HEK293T (cell line): ENCODE data around the gene TMC5.
A peak's percentile ranks its signal among the peaks of the same experiment; 100 is the strongest.

Experiments used
- CTCF ChIA-PET: fragments of 350-600 bp; formaldehyde crosslinking; extraction: SDS; loops from one replicate; lab custom pipeline; 2021; ENCODE audit warnings: antibody characterized with exemption, inconsistent platforms; lab: Yijun Ruan, JAX
- POLR2A ChIA-PET: fragments of 350-600 bp; formaldehyde crosslinking; extraction: SDS; loops from one replicate; lab custom pipeline; 2020; ENCODE audit warnings: antibody characterized with exemption, inconsistent platforms; lab: Yijun Ruan, JAX
- DNase-seq: peaks from one replicate; pipeline ENCODE4 v3.0.0; 2012; ENCODE audit warnings: mixed read lengths; ENCODE audit errors: extremely low spot score
- ARNT ChIP-seq: fragments of 450-650 bp; IDR thresholded peaks from 2 replicates; pipeline ENCODE4 v1.6.1; 2017; ENCODE audit warnings: mild to moderate bottlenecking
- BHLHE40 ChIP-seq: fragments of 450-650 bp; IDR thresholded peaks from 2 replicates; pipeline ENCODE4 v1.6.1; 2016; ENCODE audit warnings: mild to moderate bottlenecking, moderate library complexity, borderline replicate concordance
- CTBP1 ChIP-seq: fragments of 450-650 bp; IDR thresholded peaks from 2 replicates; pipeline ENCODE4 v1.6.1; 2016; ENCODE audit warnings: borderline replicate concordance
- ELF4 ChIP-seq: fragments of 450-650 bp; IDR thresholded peaks from 2 replicates; pipeline ENCODE4 v1.6.1; 2017; ENCODE audit warnings: antibody characterized with exemption
- FOXA1 ChIP-seq: fragments of 450-650 bp; IDR thresholded peaks from 2 replicates; pipeline ENCODE4 v1.6.1; 2016; ENCODE audit warnings: mild to moderate bottlenecking
- FOXK2 ChIP-seq: fragments of 450-650 bp; IDR thresholded peaks from 2 replicates; pipeline ENCODE4 v1.6.1; 2016; ENCODE audit warnings: mild to moderate bottlenecking
- FOXM1 ChIP-seq: fragments of 450-650 bp; IDR thresholded peaks from 2 replicates; pipeline ENCODE4 v1.6.1; 2017; ENCODE audit warnings: mild to moderate bottlenecking, borderline replicate concordance
- HDGF ChIP-seq: fragments of 450-650 bp; IDR thresholded peaks from 2 replicates; pipeline ENCODE4 v1.6.1; 2017; ENCODE audit warnings: antibody characterized with exemption, borderline replicate concordance
- L3MBTL2 ChIP-seq: fragments of 450-650 bp; conservative IDR thresholded peaks from 2 replicates; pipeline ENCODE4 v1.6.1; 2016; ENCODE audit warnings: mild to moderate bottlenecking
- LEF1 ChIP-seq: fragments of 450-650 bp; IDR thresholded peaks from 2 replicates; pipeline ENCODE4 v1.6.1; 2017; ENCODE audit warnings: mild to moderate bottlenecking, borderline replicate concordance
- NFRKB ChIP-seq: fragments of 450-650 bp; IDR thresholded peaks from 2 replicates; pipeline ENCODE4 v1.6.1; 2016; ENCODE audit warnings: mild to moderate bottlenecking, moderate library complexity
- SP1 ChIP-seq: fragments of 450-650 bp; IDR thresholded peaks from 2 replicates; pipeline ENCODE4 v1.6.1; 2017
- SUZ12 ChIP-seq: fragments of 450-650 bp; IDR thresholded peaks from 2 replicates; pipeline ENCODE4 v1.6.1; 2016; ENCODE audit warnings: mild to moderate bottlenecking
- TARDBP ChIP-seq: fragments of 450-650 bp; IDR thresholded peaks from 2 replicates; pipeline ENCODE4 v1.6.1; 2016
- ZNF384 ChIP-seq: fragments of 450-650 bp; IDR thresholded peaks from 2 replicates; pipeline ENCODE4 v1.6.1; 2016
- TF ChIP-seq, protein P1 (sequence below): fragments of 450-650 bp; IDR thresholded peaks from 2 replicates; pipeline ENCODE4 v1.6.1; 2016

TMC5 gene

DNA sequence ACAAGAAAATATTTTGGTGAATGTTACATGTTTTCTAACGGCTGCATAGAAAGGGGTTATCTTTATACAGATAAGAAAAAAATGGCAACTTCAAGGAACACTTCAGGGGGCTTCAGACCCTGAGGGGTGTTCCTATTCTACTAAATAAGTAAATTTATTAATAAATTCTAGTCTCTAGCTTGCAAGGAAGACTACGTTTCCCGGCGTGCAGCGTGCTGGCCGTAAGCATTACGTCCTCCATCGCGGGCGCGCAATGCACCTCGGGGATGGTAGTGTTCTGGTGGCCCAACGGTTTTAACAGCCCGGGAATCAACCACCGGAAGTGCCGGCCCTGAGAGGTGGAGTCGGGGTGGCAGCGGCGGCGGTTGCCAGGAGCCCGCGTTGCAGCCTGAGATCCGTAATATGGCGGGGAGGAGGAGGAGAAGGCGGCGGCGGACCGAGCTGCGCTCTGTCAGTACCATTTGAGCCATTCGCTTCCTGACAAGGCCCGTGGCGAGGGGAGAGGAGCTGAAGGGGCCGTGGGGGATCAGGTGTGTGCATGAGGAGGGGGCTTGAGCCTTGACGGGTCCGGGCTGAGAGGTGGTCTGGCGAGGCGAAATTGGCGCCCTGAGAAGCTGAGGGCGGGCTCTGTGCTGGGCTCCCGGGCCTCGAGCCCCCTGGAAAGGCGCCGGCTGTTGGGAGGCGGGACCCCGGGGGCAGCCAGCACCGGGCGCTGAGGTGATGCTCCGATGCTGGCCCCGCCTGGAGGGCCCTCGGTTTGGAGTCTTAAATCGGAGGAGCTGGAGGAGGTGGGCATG lies 106.1 kb downstream of the TMC5 start, which contains the start of gene CCP110:
Gene CCP110, plus strand, starts transcription at position 384 of the 797 bp plus-strand sequence. CDS start 3,940 bp downstream, outside the sequence.
- POLR2A ChIA-PET, result interaction anchor here (0.7 to 1.6 kb wide), 8 partner anchors 10 to 733 kb away, joined by 3 to 6 read pairs (median 4); partner anchors contain the start of genes RPS15A and VPS35L
- CTCF ChIA-PET, result interaction anchor here (0.6 to 1.4 kb wide), 2 partner anchors 51 to 135 kb away, joined by 3 read pairs; no protein-coding TSS in a partner anchor
- TF ChIP-seq BHLHE40 (no peak), LEF1 (no peak), NFRKB (no peak), TARDBP (no peak), FOXA1 (no peak), L3MBTL2 (no peak), ELF4 (peak; percentile 83), HDGF (no peak), FOXK2 (no peak), FOXM1 (no peak), ARNT (no peak), SUZ12 (peak; percentile 59; the same call in 1 of the 2 replicates)
- TF ChIP-seq, protein P1, sequence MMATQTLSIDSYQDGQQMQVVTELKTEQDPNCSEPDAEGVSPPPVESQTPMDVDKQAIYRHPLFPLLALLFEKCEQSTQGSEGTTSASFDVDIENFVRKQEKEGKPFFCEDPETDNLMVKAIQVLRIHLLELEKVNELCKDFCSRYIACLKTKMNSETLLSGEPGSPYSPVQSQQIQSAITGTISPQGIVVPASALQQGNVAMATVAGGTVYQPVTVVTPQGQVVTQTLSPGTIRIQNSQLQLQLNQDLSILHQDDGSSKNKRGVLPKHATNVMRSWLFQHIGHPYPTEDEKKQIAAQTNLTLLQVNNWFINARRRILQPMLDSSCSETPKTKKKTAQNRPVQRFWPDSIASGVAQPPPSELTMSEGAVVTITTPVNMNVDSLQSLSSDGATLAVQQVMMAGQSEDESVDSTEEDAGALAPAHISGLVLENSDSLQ, result no peak
- peak; percentile 87 for DNase-seq

GRCh38 chr16:19524356-19524615 lies 106.6 kb downstream of the TMC5 start:
- no peak for DNase-seq
- CTCF ChIA-PET, result interaction anchor here (1.4 kb wide), 1 partner anchor 136 kb away, joined by 3 read pairs; no protein-coding TSS in a partner anchor
- POLR2A ChIA-PET, result interaction anchor here (0.7 to 1.6 kb wide), 7 partner anchors 9 to 734 kb away, joined by 3 to 6 read pairs (median 4); partner anchors contain the start of genes RPS15A and VPS35L
- no peak for TF ChIP-seq ARNT
- TF ChIP-seq FOXA1, result no peak
- TF ChIP-seq SUZ12, result no peak
- no peak for TF ChIP-seq TARDBP
- TF ChIP-seq NFRKB, result no peak
- no peak for TF ChIP-seq FOXK2
- no peak for TF ChIP-seq ELF4

DNA sequence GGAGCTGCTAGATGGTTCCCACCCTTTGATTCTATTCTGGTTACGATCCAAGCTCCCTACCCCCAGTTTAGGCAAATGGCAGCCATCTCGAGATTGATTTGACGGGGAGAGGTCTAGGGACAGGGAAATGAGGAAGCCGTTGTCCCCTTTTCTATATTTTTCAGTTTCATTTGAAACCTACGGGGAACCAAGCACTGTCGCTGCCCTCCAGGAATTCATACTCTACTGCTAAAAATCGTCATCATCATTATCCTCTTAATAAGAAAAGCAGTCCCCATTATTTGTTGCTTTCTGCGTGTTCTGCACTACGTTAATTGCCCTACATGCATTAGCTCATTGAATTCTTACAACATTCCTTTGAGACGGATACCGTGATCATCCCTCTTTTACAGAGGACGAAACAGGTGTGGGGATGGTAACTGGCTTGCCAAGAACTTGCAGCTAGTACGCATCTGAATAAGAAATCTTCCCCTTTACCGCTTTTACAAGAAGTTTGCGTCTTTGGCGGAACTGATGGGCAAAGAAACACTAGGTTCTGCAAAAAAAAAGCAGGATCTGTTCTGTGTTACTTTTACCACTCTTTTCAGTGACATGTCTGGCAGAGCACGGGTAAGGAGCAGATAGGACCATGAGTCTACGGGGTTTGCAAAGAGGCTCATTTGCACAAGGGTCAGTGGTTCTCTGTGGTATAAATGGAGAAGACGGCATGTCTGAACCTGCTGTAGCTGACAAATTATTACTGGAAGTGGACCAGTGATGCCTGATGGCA lies 107.1 kb downstream of the TMC5 start:
- CTCF ChIA-PET, result interaction anchor here (0.6 to 1.4 kb wide), 3 partner anchors 15 to 136 kb away, joined by 3 read pairs; partner anchors contain the start of gene VPS35L
- TF ChIP-seq SUZ12 (no peak), TARDBP (no peak), HDGF (no peak), ZNF384 (no peak), ARNT (no peak), FOXK2 (no peak), FOXA1 (no peak), L3MBTL2 (no peak), CTBP1 (no peak), LEF1 (no peak)
- TF ChIP-seq, protein P1, result no peak
- DNase-seq, result no peak
- POLR2A ChIA-PET, result interaction anchor here (0.7 to 1.6 kb wide), 7 partner anchors 9 to 735 kb away, joined by 3 to 6 read pairs (median 4); partner anchors contain the start of genes RPS15A and VPS35L

DNA sequence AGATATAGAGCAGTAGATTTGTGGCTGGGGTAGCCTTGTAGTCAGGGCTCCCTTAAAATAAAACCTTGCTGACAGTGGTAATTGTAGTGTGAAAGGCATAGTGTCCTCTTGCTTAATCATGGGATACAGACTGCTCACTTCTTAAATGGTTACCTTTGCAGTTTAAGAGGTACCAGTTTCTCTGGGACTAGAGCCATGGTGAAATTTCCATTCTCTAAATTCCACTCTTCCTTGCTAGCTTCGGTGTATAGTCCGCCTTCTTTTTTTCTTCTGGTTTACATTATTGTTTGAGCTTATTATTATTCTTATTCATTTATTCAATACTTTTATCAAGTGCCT lies 107.7 kb downstream of the TMC5 start:
- ChIA-PET CTCF (interaction anchor here (0.6 to 1.1 kb wide), 2 partner anchors 15 to 30 kb away, joined by 3 read pairs; partner anchors contain the start of gene VPS35L), POLR2A (interaction anchor here (1.3 to 1.6 kb wide), 3 partner anchors 14 to 31 kb away, joined by 4 to 6 read pairs (median 6); partner anchors contain the start of gene VPS35L)
- no peak for DNase-seq
- TF ChIP-seq FOXM1 (no peak), FOXA1 (no peak), BHLHE40 (no peak), CTBP1 (no peak), FOXK2 (no peak)

GRCh38 chr16:19527161-19527560 lies 109.5 kb downstream of the TMC5 start:
- DNase-seq, result no peak
- ChIA-PET CTCF (no interaction called here), POLR2A (interaction anchor here (2.0 kb wide), 1 partner anchor 28 kb away, joined by 7 read pairs; the partner anchor contains the start of gene VPS35L)
- TF ChIP-seq ZNF384 (0 out of 2 replicates have a peak, but pooled peaks have one; percentile 46), FOXK2 (no peak)

DNA sequence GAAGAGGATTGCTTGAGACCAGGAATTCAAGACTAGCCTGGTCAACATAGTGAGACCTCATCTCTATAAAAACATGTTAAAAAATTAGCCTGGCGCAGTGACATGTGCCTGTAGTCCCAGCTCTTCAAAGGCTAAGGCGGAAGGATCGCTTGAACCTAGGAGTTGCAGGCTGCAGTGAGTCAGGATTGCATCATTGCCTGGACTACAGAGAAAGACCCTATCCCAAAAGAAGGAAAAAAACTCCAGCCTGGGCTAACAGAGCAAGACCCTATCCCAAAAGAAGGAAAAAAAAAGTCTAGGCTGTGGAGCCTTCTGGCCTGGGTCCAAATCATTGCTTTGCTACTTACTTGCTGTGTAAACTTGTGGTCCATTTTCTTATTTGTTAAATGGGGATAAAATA lies 111.0 kb downstream of the TMC5 start:
- POLR2A ChIA-PET, result interaction anchor here (2.0 kb wide), 1 partner anchor 27 kb away, joined by 7 read pairs; the partner anchor contains the start of gene VPS35L
- TF ChIP-seq FOXA1, result no peak
- TF ChIP-seq FOXK2, result no peak
- no peak for TF ChIP-seq SUZ12
- TF ChIP-seq, protein P1, result no peak
- no peak for TF ChIP-seq SP1
- no peak for TF ChIP-seq FOXM1
- CTCF ChIA-PET, result no interaction called here
- DNase-seq, result no peak
